Activated naive CD4-positive, alpha-beta T cell treated with Interleukin-2 at 50 U/mL for 16 hours (primary cell): ENCODE results near the gene ESRP2.

ENCODE experiments used
- DNase-seq: peaks from one replicate; pipeline ENCODE4 v3.0.0-alpha.2; 2020

The ESRP2 gene

GRCh38 chr16:68235887-68236136, at the start of gene ESRP2:
Gene ESRP2 (minus strand): TSS chr16:68236127. CDS start chr16:68236045, 82 bp downstream.
- no peak for DNase-seq

- DNase-seq = no peak
Measured at GRCh38 chr16:68285683-68286082, 49.8 kb upstream of the ESRP2 start.

GRCh38 chr16:68284847-68285246, 48.9 kb upstream of the ESRP2 start:
- no peak for DNase-seq

GRCh38 chr16:68283801-68284598, 48.1 kb upstream of the ESRP2 start:
- no peak for DNase-seq

- DNase-seq = no peak
Measured at GRCh38 chr16:68283346-68283745, 47.4 kb upstream of the ESRP2 start.

- no peak for DNase-seq
Measured at GRCh38 chr16:68282064-68282452, 46.1 kb upstream of the ESRP2 start.

GRCh38 chr16:68281368-68282063, 45.6 kb upstream of the ESRP2 start:
- DNase-seq = no peak

- DNase-seq = no peak
Measured at GRCh38 chr16:68279726-68280558, 44.0 kb upstream of the ESRP2 start.

GRCh38 chr16:68276223-68276622, 40.3 kb upstream of the ESRP2 start:
- no peak for DNase-seq

- DNase-seq = peak; percentile 20
Measured at GRCh38 chr16:68275611-68276191, 39.8 kb upstream of the ESRP2 start.

- DNase-seq = no peak
Measured at GRCh38 chr16:68274441-68274840, 38.5 kb upstream of the ESRP2 start.

GRCh38 chr16:68273896-68274295, 38.0 kb upstream of the ESRP2 start:
- DNase-seq = no peak

- DNase-seq = no peak
Measured at GRCh38 chr16:68273459-68273858, 37.5 kb upstream of the ESRP2 start.

GRCh38 chr16:68272507-68273209, 36.7 kb upstream of the ESRP2 start:
- peak; percentile 42 for DNase-seq

GRCh38 chr16:68270353-68270752, 34.4 kb upstream of the ESRP2 start:
- DNase-seq = no peak

GRCh38 chr16:68269793-68270192, 33.9 kb upstream of the ESRP2 start:
- no peak for DNase-seq

GRCh38 chr16:68267612-68268405, 31.9 kb upstream of the ESRP2 start:
- no peak for DNase-seq

- DNase-seq = peak; percentile 51
Measured at GRCh38 chr16:68265078-68265920, 29.4 kb upstream of the ESRP2 start.

GRCh38 chr16:68264128-68265077, 28.5 kb upstream of the ESRP2 start, which contains the start of gene SLC7A6:
Gene SLC7A6 (plus strand): TSS chr16:68264526. CDS start chr16:68274727, 10,201 bp downstream.
- DNase-seq = peak; percentile 85
